K562 (cell line): Measurements from ENCODE around the gene PRSS23. TPM values are rescaled to one million over a fixed set of nuclear protein-coding genes. Genes with fewer than 3 reads are reported as not detected.

ENCODE experiments used
- ATAC-seq: fragments of 200-7000 bp; cut with Tn5 transposase; 3 replicates; pipeline ENCODE4 v1.9.1; 2020; ENCODE audit warnings: moderate library complexity
- BruUV-seq: library from RNA; stranded (reverse); fragments of 400-500 nt; replicated peaks from 2 replicates; lab custom pipeline; 2021; lab: Mats Ljungman, UMichigan
- CTCF ChIA-PET: fragments of 300-600 bp; formaldehyde crosslinking; extraction: SDS; loops from one replicate; lab custom pipeline; 2021; ENCODE audit warnings: low intra/inter-chr PET ratio; lab: Yijun Ruan, JAX
- POLR2A ChIA-PET: fragments of 300-600, 350-650 bp; sonication (Branson Sonifier 250); formaldehyde crosslinking; extraction: SDS; loops from one replicate; lab custom pipeline; 2021; ENCODE audit warnings: antibody characterized with exemption, inconsistent platforms; lab: Yijun Ruan, JAX
- DNase-seq, 4 experiments: peaks; one replicate each; pipeline versions ENCODE4 v3.0.0 to v3.0.0-alpha.2; 2011 to 2018; ENCODE audit warnings: low spot score in 3 of 4, mixed read lengths in 3 of 4; ENCODE audit errors: extremely low read depth in 1 of 4
- FAIRE-seq: peaks from 2 replicates; lab custom pipeline; 2011; peaks lifted over from hg19 to GRCh38; lab: Jason Lieb, UNC
- H2AFZ ChIP-seq: 2 replicates; pipeline ENCODE4 v1.6.0; 2011; ENCODE audit warnings: low read depth, low read length, control low read depth, inconsistent platforms
- H3K27ac ChIP-seq: fragments of 200-600 bp; 3 replicates; pipeline ENCODE4 v1.8.0; 2011; ENCODE audit warnings: low read depth, mild to moderate bottlenecking, control low read depth, inconsistent platforms, low read length, moderate library complexity, mixed read lengths; ENCODE audit errors: extremely low read depth
- H3K27me3 ChIP-seq, 2 experiments: fragments of 300-600 bp in 1 of 2; 2 replicates in 1 of 2; 3 replicates in 1 of 2; pipeline versions ENCODE4 v1.6.0 to v1.8.0; 2011; ENCODE audit warnings: inconsistent platforms in 2 of 2, low read length in 2 of 2, mild to moderate bottlenecking in 1 of 2, mixed read lengths in 1 of 2, moderate library complexity in 1 of 2; ENCODE audit not compliant: control insufficient read depth in 2 of 2, insufficient read depth in 2 of 2
- H3K36me3 ChIP-seq: fragments of 300-600 bp; 3 replicates; pipeline ENCODE4 v1.8.0; 2011; ENCODE audit warnings: mild to moderate bottlenecking, low read length, inconsistent platforms; ENCODE audit not compliant: control insufficient read depth, insufficient read depth
- H3K4me1 ChIP-seq, 2 experiments: fragments of 200-600 bp in 1 of 2; replicated peaks in 1 of 2; 2 replicates in 1 of 2; 3 replicates in 1 of 2; pipeline versions ENCODE4 v1.5.1 to v1.8.0; 2011; ENCODE audit warnings: inconsistent platforms in 2 of 2, low read length in 2 of 2, mild to moderate bottlenecking in 1 of 2, mixed read lengths in 1 of 2, moderate library complexity in 1 of 2; ENCODE audit not compliant: control insufficient read depth in 2 of 2, insufficient read depth in 2 of 2
- H3K4me2 ChIP-seq: 2 replicates; pipeline ENCODE4 v1.6.1; 2011; ENCODE audit warnings: low read length, control low read depth, inconsistent platforms, mixed read lengths; ENCODE audit not compliant: insufficient read depth
- H3K4me3 ChIP-seq: fragments of 200-600 bp; sonication (generic), shearing (Covaris generic); 2 replicates; pipeline ENCODE4 v1.5.1; 2016; ENCODE audit warnings: control low read depth, inconsistent platforms
- H3K79me2 ChIP-seq: fragments of 200-600 bp; 3 replicates; pipeline ENCODE4 v1.8.0; 2011; ENCODE audit warnings: low read length, inconsistent platforms; ENCODE audit not compliant: control insufficient read depth, insufficient read depth
- H3K9ac ChIP-seq, 2 experiments: 2 replicates each; pipeline versions ENCODE4 v1.6.0 to v1.6.1; 2011; ENCODE audit warnings: low read depth in 2 of 2, low read length in 2 of 2, control low read depth in 1 of 2, inconsistent platforms in 1 of 2, mild to moderate bottlenecking in 1 of 2, mixed read lengths in 1 of 2; ENCODE audit not compliant: insufficient read depth in 1 of 2
- H3K9me1 ChIP-seq: one replicate; pipeline ENCODE4 v1.6.0; 2011; ENCODE audit warnings: inconsistent platforms, mild to moderate bottlenecking, low read length, moderate library complexity; ENCODE audit not compliant: control insufficient read depth, insufficient read depth
- H3K9me3 ChIP-seq: replicated peaks from 2 replicates; pipeline ENCODE4 v1.5.1; 2011; ENCODE audit warnings: low read depth, low read length, inconsistent platforms; ENCODE audit not compliant: control insufficient read depth, insufficient read depth
- H4K20me1 ChIP-seq: replicated peaks from 2 replicates; pipeline ENCODE4 v1.6.1; 2011; ENCODE audit warnings: low read length, inconsistent platforms, mixed read lengths; ENCODE audit not compliant: control insufficient read depth, insufficient read depth
- RAD21 ChIP-seq, 2 experiments: fragments of 250-450 bp in 1 of 2; fragments of 450-650 bp in 1 of 2; sonication (Bioruptor Pico) in 1 of 2; formaldehyde crosslinking in 1 of 2; IDR thresholded peaks in 1 of 2; conservative IDR thresholded peaks in 1 of 2; 2 replicates each; pipeline versions ENCODE4 v1.4.0 to v1.8.0; 2020 to 2022; ENCODE audit warnings: mild to moderate bottlenecking in 2 of 2, moderate library complexity in 1 of 2
- in situ Hi-C: fragments of 300-500 bp; cut with MboI; formaldehyde crosslinking; loops from 4 replicates; pipeline ENCODE4 v1.15.0; 2018; ENCODE audit warnings: inconsistent platforms, mixed read lengths
- intact Hi-C: fragments of 100-400 bp; cut with micrococcal nuclease; formaldehyde crosslinking; loops from 2 replicates; pipeline ENCODE4 v1.14.2; 2022
- polyA plus RNA-seq, 8 experiments: library from polyadenylated mRNA; depleted of rRNA in 4 of 8; stranded (reverse) in 5 of 8; unstranded in 3 of 8; fragments of >200 nt; fragmentation: Nextera tagmentation in 2 of 8; fragmentation: Illumina TruSeq in 1 of 8; extraction: Ambion mirVana in 2 of 8; extraction: Trizol in 1 of 8; gene quantifications; 2 replicates each; pipeline versions ENCODE4 v1.2.1 to v1.2.3, GENCODE V29; 2011 to 2014; ENCODE audit warnings: inconsistent platforms in 1 of 8, missing spikeins in 1 of 8
- total RNA-seq, 7 experiments: library from RNA; depleted of rRNA in 6 of 7; stranded (reverse); fragments of >200 nt in 6 of 7; fragmentation: Illumina TruSeq in 2 of 7; extraction: Trizol in 2 of 7; gene quantifications; 2 replicates each; pipeline versions ENCODE4 v1.2.1 to v1.2.3, GENCODE V29; 2011 to 2021; ENCODE audit warnings: low replicate concordance in 1 of 7
- TF ChIP-seq, protein P1 (sequence below): fragments of 450-650 bp; conservative IDR thresholded peaks from 2 replicates; pipeline ENCODE4 v1.6.1; 2016; ENCODE audit warnings: missing genetic modification characterization, low read depth, mild to moderate bottlenecking, control low read depth, missing compliant biosample characterization
- TF ChIP-seq, protein P2 (sequence below), 3 experiments: IDR thresholded peaks in 2 of 3; conservative IDR thresholded peaks in 1 of 3; 2 replicates each; pipeline ENCODE4 v1.5.1; 2011 to 2012; ENCODE audit warnings: low read length in 3 of 3, mild to moderate bottlenecking in 3 of 3, control low read depth in 2 of 3, improper control_type of control experiment in 1 of 3, inconsistent platforms in 1 of 3, low read depth in 1 of 3, mixed read lengths in 1 of 3, moderate library complexity in 1 of 3; ENCODE audit not compliant: insufficient read depth in 2 of 3

Gene PRSS23
- total and polyA plus RNA-seq, 9 of the 15 experiments (the other 6 are each of a cell fraction or from before 2014, with no cell fraction given) = 0.04 to 0.51 (median 0.11) TPM; not detected in 2

DNA sequence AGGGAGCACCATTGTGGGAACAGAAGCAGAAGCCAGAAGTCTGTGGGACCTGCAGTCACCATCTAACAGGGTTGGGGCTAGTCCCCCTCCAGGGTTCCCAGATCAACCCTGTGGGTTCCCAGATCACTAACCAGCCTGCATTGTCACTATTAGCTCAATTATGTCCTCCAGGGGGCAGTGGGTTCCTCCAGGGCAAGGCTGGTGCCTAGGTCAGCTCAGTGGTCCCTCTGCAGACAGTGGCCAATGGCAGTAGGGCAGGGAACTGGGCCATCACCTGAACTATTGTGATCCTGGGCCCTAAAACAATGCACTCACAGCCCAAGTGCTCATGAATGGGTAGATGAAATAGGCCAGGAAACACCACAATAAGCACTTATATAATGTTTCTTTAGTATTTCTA lies 18.8 kb upstream of the PRSS23 start:
- H4K20me1 ChIP-seq = no peaks in the 10 kb centered on the region
- no peaks in the 10 kb centered on the region for H3K4me1 ChIP-seq
- CTCF ChIA-PET = no interaction called here
- intact Hi-C loops = no loop called here
- H3K79me2 ChIP-seq = no peaks in the 10 kb centered on the region
- H3K4me3 ChIP-seq = no peak overlapping the region
- no peak overlapping the region for H3K27ac ChIP-seq
- POLR2A ChIA-PET = no interaction called here
- no peak for FAIRE-seq
- H3K9me1 ChIP-seq = no peaks in the 10 kb centered on the region
- DNase-seq = peak; percentile 16 to 31 (median 25)
- ATAC-seq = peak; percentile 87
- TF ChIP-seq RAD21 (CRISPR knock-in tag; conservative IDR thresholded peaks at IDR 0.05 in 1 of 2, IDR thresholded peaks at IDR 0.05 in 1 of 2) = peak in 1 of 2 experiments; percentile 35; a peak in 2 of 4 replicates
- TF ChIP-seq, protein P1, sequence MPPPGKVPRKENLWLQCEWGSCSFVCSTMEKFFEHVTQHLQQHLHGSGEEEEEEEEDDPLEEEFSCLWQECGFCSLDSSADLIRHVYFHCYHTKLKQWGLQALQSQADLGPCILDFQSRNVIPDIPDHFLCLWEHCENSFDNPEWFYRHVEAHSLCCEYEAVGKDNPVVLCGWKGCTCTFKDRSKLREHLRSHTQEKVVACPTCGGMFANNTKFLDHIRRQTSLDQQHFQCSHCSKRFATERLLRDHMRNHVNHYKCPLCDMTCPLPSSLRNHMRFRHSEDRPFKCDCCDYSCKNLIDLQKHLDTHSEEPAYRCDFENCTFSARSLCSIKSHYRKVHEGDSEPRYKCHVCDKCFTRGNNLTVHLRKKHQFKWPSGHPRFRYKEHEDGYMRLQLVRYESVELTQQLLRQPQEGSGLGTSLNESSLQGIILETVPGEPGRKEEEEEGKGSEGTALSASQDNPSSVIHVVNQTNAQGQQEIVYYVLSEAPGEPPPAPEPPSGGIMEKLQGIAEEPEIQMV (tag) = no peak
- TF ChIP-seq, protein P2, sequence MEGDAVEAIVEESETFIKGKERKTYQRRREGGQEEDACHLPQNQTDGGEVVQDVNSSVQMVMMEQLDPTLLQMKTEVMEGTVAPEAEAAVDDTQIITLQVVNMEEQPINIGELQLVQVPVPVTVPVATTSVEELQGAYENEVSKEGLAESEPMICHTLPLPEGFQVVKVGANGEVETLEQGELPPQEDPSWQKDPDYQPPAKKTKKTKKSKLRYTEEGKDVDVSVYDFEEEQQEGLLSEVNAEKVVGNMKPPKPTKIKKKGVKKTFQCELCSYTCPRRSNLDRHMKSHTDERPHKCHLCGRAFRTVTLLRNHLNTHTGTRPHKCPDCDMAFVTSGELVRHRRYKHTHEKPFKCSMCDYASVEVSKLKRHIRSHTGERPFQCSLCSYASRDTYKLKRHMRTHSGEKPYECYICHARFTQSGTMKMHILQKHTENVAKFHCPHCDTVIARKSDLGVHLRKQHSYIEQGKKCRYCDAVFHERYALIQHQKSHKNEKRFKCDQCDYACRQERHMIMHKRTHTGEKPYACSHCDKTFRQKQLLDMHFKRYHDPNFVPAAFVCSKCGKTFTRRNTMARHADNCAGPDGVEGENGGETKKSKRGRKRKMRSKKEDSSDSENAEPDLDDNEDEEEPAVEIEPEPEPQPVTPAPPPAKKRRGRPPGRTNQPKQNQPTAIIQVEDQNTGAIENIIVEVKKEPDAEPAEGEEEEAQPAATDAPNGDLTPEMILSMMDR (IDR thresholded peaks at IDR 0.05 in 2 of 3, conservative IDR thresholded peaks at IDR 0.05 in 1 of 3; ENCODE audit: insufficient read depth in 2 of 3, low read depth in 1 of 3, low read length in 3 of 3) = peak; percentile 33 to 73 (median 37); a peak in 5 of 6 replicates
- no peaks in the 10 kb centered on the region for H3K36me3 ChIP-seq
- no peaks in the 10 kb centered on the region for H3K9me3 ChIP-seq
- in situ Hi-C loops = no loop called here
- no peak overlapping the region for H3K9ac ChIP-seq
- peaks cover 0 to 10% of the 10 kb centered on the region in 2 experiments; a peak in 3 of 5 replicates for H3K27me3 ChIP-seq
- BruUV-seq = no TSS peak
- H2AFZ ChIP-seq = no peak overlapping the region
- H3K4me2 ChIP-seq = no peak overlapping the region
